Putamen (tissue), 1 donor: ENCODE measurements around the gene NAV1.
"Not testable (repeated sequence)": the region's sequence is repeated elsewhere in the genome, so short reads cannot be mapped to it uniquely, and the experiment has no call there.

Experiments used
- DNase-seq: peaks from one replicate; pipeline ENCODE4 v3.0.0-alpha.2; 2016; ENCODE audit warnings: low spot score

NAV1 gene

GRCh38 chr1:201544710-201545109 lies 5.8 kb downstream of the NAV1 start:
- DNase-seq, result no peak

DNA sequence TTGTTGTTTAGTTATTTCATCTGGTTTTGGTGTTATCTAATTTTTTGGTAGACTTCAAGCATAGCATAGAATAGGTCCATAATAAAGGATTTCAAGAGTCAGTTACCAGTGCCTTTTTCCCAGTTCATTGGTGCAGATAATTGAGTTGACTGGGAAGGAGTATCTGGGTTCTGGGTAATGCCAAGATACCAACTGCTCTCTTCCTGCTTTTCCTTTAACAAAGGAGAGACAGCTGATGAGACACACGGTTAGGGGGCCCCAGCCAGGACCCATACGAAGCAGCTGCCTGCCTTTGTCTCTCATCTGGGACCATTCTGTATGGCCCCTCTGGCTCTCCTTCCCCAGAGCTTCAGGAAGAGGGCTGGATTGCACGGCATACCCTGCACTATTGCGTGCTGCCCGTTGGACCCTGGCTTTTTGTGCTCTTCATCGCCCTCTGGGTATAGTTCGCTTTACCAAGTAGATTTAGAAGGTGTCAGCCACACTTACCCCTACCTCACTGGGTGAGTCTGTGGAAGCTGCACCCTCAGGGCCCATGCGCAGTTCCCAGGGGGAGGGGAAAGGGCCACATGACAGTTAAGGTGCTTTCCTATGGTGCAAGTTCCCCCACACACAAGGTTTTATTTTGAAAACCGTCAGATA lies 7.0 kb downstream of the NAV1 start:
- no peak for DNase-seq

DNA sequence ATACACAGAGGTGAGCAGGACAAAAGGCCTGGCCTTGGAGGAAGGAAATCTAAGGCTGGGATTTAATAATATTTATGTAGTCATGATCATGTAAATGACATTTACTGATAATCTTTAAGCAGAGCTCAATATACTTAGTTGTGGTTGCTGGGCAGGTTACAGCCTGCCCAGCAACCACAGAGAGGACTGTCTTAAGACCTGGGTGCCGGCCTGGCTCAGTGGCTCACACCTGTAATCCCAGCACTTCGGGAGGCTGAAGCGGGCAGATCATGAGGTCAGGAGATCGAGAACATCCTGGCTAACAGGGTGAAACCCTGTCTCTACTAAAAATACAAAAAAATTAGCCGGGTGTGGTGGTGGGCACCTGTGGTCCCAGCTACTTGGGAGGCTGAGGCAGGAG lies 10.6 kb downstream of the NAV1 start:
- not testable (repeated sequence) for DNase-seq

DNA sequence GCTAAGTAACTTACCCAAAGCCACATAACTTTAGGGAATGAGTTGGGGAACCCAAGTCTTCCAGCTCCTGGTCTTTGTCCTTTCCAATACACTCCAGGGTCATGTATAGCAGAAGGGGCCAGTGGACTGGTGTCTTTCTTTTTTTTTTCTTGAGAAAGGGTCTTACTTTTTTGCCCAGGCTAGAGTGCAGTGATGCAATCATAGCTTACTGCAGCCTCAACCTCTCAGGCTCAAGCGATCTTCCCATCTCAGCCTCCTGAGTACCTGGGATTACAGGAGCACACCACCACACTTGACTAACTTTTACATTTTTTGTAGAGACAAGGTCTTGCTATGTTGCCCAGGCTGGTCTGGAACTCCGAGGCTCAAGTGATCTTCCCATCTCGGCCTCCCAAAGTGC lies 12.2 kb downstream of the NAV1 start:
- DNase-seq, result no peak

DNA sequence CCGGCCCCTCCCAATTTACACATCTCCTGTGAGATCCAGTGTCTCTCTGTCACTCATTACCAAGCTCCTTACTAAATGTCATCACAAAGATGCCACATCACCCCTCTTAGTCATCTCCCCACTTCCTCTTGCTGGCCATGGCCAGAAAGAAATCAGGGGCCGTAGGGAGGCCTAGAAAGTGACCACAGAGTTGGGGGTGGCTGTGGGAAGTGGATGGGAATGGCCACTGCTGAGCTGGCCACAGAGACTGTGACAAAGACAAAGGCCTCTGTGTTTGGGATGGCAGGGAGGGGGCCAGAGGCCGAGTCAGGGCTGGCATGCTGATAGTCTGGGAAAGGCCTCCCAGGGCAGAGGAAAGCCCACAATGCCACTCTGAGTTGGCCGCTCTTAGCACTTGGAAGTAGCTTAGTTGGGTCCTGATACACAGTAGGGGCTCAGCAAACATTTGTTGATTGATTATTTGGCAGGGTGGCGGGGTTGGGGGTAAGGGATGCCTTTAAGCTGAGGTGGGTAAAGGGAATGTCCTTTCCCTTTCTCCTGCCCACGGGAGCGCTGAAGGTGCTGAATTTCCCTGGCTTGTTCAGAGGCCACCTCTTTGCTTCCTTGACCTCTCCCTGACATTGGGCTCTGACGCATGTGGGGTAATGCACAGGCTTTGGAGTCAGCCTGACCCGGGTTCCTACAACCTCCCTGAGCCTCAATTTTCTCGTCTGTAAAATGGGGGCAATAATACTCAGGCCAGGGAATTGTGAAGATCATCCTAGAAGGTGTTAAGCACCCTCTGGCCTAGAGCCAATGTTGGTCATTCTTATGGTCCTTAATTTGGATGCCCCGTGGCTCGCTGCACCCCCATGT lies 13.2 kb downstream of the NAV1 start:
- peak; percentile 95 for DNase-seq

DNA sequence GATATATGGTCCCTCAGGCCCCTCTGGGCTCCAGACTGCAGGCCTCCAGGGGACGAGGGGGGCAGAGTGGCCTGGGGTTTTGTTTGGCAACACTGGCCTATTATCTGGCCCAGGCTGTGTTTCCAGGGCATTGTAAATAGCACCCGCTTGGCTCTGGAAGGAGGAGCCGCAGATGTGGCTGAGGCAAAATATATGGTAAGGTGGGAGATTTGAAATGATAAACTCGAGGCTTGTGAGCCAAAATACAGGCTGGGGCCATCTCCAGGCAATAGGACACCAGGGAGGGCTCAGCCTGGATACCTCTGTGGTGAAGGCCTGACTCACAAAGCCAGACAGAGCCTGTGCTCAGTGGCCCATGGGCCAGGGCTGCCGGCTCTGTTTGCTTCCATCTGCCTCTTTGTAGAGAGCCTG lies 14.0 kb downstream of the NAV1 start:
- DNase-seq, result peak; percentile 62

- DNase-seq, result no peak
These were observed 14.7 kb downstream of the NAV1 start for GRCh38 chr1:201553496-201554189.

DNA sequence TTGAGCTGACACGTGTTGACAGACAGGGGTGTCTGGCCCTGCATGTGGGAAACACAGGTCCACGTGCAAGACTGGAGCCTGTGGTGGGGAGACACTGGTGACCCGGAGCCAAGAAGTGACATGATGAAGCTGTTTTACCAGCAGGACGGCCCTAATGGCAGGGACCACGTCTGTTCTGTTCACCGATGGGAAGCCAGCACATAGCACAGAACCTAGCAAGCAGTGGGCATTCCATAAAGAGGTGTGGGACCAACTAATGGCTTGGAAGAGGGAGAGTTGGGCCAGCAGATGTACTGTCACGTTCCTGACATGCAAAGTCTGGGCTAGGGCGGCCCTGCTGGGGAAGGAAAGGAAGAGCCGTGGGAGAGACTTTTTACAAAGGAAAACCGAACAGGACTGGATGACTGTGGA lies 15.3 kb downstream of the NAV1 start:
- DNase-seq, result no peak

DNA sequence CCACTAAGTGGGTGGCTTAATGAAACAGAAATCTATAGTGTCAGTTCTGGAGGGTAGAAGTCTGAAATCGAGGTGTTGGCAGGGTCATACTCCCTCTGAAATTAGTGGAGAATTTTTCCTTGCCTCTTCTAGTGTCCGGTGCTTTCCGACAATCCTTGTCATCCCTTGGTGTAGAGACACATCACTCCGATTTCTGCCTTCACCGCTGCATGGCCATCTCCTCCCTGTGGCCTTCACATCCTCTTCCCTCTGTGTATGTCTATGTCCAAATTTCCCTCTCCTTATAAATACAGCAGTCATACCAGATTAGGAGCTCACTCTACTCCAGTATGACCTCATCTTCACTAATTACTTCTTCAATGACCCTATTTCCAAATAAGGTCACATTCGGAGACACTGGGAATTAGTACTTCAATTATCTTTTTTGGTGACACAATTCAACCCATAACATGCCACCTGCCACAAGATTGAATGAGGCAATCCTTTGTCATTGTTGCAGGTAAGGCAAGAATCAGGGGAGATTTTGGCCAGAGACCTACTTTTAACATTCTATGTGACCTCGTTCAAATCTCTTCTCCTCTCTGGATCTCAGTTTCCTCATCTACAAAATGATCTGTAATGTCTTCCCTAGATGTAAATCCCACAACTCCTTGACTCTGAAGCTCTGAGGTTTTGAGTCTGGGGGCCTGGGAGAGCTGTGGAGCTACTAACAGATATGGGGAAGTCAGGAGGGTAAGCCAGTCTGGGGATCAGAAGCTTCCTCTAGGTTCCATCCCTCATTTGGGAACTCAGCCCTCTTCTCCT lies 16.1 kb downstream of the NAV1 start:
- DNase-seq, result no peak

DNA sequence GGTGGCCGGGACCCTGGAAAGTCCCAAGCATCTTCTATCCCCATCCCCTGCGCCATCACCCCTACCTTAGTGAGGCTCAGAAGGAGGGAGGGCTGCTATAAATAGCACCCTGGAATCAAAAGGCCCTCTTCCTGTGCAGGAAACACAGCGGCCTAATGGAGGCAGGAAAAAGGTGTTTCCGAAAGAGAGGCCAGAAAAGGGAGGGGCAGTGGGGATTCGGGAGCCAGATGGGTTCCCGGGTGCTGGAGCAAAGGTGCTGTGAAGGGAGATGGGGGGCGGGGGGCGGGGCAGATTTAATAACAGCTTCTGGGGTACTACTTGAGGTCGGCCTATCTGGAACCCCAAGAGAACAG lies 16.6 kb downstream of the NAV1 start:
- no peak for DNase-seq

GRCh38 chr1:201556841-201557571 lies 18.1 kb downstream of the NAV1 start:
- no peak for DNase-seq

DNA sequence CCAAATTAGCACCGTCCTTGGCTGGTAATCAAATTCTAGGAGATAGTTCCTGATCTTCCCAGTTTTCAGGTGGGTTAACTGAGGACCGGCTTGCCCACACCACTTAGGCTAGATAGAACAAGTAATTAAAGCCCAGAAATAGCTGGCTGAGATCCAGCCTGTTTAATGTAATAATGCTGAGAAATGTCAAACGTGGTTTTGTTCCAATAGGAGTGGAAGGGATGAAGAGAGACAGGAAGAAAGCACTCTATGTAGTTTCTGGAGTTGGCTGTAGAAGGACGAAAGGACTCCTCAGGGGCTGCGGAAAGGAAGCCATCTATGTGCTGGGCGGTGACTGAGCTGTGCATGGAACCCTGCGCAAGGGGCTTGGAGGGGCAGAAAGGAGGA lies 18.6 kb downstream of the NAV1 start:
- no peak for DNase-seq

GRCh38 chr1:201559679-201560162 lies 20.8 kb downstream of the NAV1 start:
- peak; percentile 84 for DNase-seq

DNA sequence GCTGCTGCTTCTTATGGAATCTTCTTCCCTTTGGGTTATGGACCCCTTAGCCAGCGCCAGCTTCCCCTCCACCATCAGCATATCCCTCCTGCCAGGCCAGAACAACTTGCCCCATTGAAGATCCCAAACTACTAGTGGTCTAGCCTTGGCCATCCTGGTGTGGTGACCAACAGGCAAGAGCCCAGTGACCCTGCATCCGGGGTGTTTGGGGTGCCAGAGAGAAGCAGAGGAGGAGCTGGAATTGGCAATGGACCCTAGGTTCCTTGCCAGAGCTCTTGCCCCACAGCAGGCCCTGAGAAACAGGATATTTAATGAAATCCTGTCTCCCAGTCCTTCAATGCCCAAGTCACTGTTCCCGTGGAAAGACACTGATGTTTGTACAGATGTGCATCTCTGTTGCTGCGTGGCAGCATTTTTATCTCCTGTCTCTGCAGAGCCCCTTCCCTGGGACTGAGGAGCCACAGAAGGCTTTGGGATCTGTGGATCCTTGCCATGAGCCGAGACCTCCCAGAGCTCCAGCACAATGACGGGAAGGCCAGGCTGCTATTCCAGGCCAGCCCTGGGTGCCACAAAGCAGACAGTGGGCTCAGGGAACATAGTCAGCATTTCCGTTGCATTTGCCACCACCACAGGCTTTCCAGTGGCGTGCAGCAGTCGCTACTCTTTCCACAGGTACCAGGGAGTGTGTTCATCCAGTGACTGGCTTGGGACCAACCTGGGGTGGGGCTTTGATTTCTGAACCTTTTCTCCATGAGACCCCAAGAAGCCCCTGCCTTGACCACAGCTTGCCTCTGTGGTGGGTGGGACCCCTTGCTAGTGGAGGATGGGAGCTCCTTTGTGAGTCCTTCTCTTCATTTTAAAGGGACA lies 21.6 kb downstream of the NAV1 start:
- no peak for DNase-seq

DNA sequence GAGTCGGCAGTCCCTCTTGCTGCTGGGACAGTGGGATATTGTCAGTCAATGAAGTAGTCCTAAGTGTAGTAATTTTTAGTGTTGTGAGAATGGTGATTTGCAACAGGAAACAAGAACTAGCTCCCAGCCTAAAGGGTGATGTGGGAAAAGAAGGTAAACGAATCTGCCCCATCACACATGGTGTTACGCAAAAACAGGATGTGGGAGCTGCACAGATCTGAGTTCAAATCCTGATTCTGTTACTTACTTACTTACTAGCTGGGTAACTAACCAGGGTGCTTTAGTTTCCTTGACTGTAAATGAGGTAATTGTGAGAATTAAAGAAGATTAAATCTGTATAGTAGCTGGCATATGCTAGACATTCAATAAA lies 22.3 kb downstream of the NAV1 start:
- no peak for DNase-seq

- no peak for DNase-seq
These were observed 22.7 kb downstream of the NAV1 start for GRCh38 chr1:201561601-201562000.

GRCh38 chr1:201562257-201562656 lies 23.3 kb downstream of the NAV1 start:
- no peak for DNase-seq

DNA sequence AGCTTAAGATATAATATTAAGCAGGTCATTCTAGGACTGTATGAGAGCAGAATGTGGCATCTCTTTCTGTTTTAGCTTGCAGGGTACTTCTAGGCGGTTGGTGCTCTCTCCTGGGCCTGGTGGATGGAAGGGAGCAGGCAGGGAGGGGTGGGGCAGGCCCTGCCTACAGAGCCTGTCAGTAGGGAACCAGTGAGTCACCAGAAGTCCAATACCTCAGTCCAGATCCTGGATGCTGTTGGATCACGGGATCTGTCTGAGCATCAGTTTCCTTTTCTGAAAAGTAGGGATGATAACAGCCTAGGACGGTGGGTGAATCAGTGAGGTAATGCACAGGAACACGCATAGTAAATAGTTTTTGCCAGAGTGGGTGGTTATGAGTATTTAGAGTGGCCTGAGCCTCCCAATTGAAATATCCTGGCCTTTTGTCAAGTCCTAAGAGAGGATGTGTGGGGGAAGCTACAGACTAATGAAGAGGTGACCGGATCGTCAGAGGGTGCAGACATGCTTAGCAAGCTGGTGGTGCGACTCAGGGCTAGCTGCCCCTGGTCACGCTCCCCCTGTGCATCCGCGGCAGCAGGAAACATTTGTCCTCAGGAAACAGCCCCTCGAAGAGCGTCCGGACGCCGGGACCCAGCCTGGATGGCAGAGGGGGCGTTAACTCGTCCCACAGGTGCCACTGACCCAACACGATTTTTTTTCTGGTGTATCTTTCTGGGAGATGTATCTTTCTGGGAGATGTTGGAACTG lies 23.9 kb downstream of the NAV1 start:
- no peak for DNase-seq

DNA sequence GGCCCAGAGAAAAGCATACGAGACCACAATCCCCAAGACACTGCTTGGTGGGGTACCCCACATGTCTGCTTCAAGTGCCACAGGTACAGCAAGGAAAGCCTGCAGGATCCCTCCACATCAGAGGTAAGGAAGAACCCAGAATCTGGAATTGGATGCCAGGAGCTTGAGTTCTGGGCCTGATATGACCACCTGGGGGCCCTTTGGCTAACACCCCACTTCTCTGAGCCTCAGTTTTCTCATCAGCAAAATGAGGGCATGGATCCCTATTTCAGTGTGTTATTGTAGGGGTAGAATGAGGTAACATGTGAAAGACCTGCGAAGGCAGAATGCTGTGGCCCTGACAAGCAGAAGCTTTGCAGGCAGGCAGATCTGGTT lies 24.5 kb downstream of the NAV1 start:
- DNase-seq, result no peak

GRCh38 chr1:201563941-201564340 lies 25.0 kb downstream of the NAV1 start:
- DNase-seq, result no peak
